ENCODE measurements around the gene TDRD6.

Gene TDRD6

GRCh38 chr6:46748940-46749503 is 61.3 kb downstream of the TDRD6 start:
- no peak for FAIRE-seq

- no peak for FAIRE-seq
These were observed 62.0 kb downstream of the TDRD6 start for GRCh38 chr6:46749731-46750130.

- no peak for FAIRE-seq
These were observed 64.0 kb downstream of the TDRD6 start for GRCh38 chr6:46751658-46752057.

All from TTC549 (cell line).